Naive B cell (primary cell): ENCODE results near the gene INPP4A. TPM values are rescaled to one million over a fixed set of nuclear protein-coding genes. Genes with fewer than 3 reads are reported as not detected.

Source experiments
- ATAC-seq, 2 donors: fragments of 150-1000 bp; cut with Tn5 transposase; 2 replicates each; pipeline ENCODE4 v1.10.0; 2021; ENCODE audit warnings: low read depth in 2 of 2, mild to moderate bottlenecking in 2 of 2, moderate library complexity in 2 of 2
- DNase-seq: peaks from one replicate; pipeline ENCODE4 v3.0.0; 2022
- H3K27ac Mint-ChIP-seq, 6 donors: one replicate each; pipeline ENCODE4 v1.8.0; 2020 to 2022; ENCODE audit warnings: mild to moderate bottlenecking in 6 of 6, mixed read lengths in 6 of 6, moderate library complexity in 5 of 6, inconsistent platforms in 2 of 6
- H3K27me3 Mint-ChIP-seq, 3 donors: one replicate each; pipeline ENCODE4 v1.8.0; 2021 to 2022; ENCODE audit warnings: mixed read lengths in 3 of 3, mild to moderate bottlenecking in 1 of 3
- H3K36me3 Mint-ChIP-seq, 2 donors: one replicate each; pipeline ENCODE4 v1.8.0; 2020 to 2022; ENCODE audit warnings: mixed read lengths in 2 of 2, inconsistent platforms in 1 of 2, mild to moderate bottlenecking in 1 of 2
- H3K4me1 Mint-ChIP-seq, 3 donors: one replicate each; pipeline ENCODE4 v1.8.0; 2020 to 2022; ENCODE audit warnings: mixed read lengths in 3 of 3, inconsistent platforms in 1 of 3, mild to moderate bottlenecking in 1 of 3, moderate library complexity in 1 of 3
- H3K4me3 Mint-ChIP-seq, 8 donors: one replicate each; pipeline ENCODE4 v1.8.0; 2020 to 2022; ENCODE audit warnings: mild to moderate bottlenecking in 8 of 8, mixed read lengths in 8 of 8, moderate library complexity in 8 of 8, inconsistent platforms in 2 of 8
- H3K9me3 Mint-ChIP-seq, 7 donors: one replicate each; pipeline ENCODE4 v1.8.0; 2020 to 2022; ENCODE audit warnings: mixed read lengths in 7 of 7, mild to moderate bottlenecking in 5 of 7, inconsistent platforms in 2 of 7, moderate library complexity in 1 of 7
- polyA plus RNA-seq, 6 donors: library from polyadenylated mRNA; unstranded; fragments of 300-500 nt; fragmentation: Illumina TruSeq; gene quantifications; one replicate each; pipeline ENCODE4 v1.2.3, GENCODE V29; 2021; ENCODE audit warnings: low read depth in 6 of 6

The INPP4A gene
- polyA plus RNA-seq, 6 donors from 2014 or later = 1.8 to 4.3 (median 2.9) TPM

GRCh38 chr2:98445177-98445682, 572 bp downstream of the INPP4A start:
- peaks cover 0 to 8% (median 2%) of the 10 kb centered on the region in 7 donors for H3K9me3 Mint-ChIP-seq
- DNase-seq (no peak), ATAC-seq (peak; percentile 48 to 59)
- H3K36me3 Mint-ChIP-seq = no peaks in the 10 kb centered on the region
- peaks cover 0 to 7% (median 5%) of the 10 kb centered on the region in 3 donors for H3K27me3 Mint-ChIP-seq
- H3K4me1 Mint-ChIP-seq = peaks cover 11 to 18% (median 14%) of the 10 kb centered on the region in 3 donors
- H3K27ac Mint-ChIP-seq = peak overlapping the region; percentile 13 to 96 (median 82)
- H3K4me3 Mint-ChIP-seq = peak overlapping the region; percentile 88 to 99 (median 94)

DNA sequence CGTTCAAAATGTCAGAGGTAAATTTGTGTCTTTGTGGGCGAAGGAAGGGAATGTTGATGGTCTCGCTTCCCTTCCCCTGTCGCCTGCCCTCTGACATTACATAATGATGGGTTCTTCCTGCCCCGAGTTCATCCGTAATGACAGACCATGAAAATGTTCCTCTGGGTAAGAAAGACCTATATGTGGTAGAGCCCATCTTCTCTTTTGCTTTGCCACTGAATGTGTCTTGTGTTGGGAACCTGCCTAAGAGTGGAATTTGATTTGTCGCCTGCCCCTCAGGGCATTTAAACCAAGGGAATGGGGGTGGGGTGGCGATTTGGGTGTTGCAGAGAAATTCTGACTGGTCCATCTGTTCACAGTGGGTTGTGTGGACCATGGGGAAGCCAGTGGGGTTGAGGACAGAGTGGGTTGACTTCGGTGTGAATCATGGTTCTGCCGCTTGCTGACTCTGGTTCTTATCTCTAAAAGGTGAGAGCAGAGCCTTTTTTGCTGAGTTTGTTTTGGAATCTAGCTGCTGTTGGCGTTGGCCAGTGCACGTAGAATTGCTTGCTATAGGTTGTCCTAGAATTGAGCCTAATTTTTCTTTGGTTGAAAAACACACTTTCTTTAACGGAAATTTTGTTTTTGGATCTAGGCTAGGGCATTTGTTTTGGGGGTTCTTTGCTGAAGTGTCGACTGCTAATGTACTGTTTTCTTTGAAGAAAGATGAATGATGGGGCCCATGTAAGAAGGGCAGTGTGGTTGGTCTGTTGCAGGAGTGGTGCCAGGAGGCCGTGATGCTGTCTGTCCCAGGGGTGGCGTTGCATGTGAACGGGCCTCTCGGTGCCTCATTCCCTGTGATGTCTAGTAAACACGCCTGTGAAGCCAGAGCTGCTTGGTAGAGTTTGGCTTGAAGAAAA, 1.3 kb downstream of the INPP4A start:
- H3K4me1 Mint-ChIP-seq = peaks cover 11 to 18% (median 14%) of the 10 kb centered on the region in 3 donors
- DNase-seq = no peak
- peak overlapping the region; percentile 13 to 96 (median 82) for H3K27ac Mint-ChIP-seq
- H3K9me3 Mint-ChIP-seq = peaks cover 0 to under 1% (median 0%) of the 10 kb centered on the region in 7 donors
- no peaks in the 10 kb centered on the region for H3K36me3 Mint-ChIP-seq
- ATAC-seq = no peak
- H3K27me3 Mint-ChIP-seq = peaks cover 0 to 12% (median 0%) of the 10 kb centered on the region in 3 donors
- H3K4me3 Mint-ChIP-seq = peak overlapping the region; percentile 88 to 99 (median 94)

DNA sequence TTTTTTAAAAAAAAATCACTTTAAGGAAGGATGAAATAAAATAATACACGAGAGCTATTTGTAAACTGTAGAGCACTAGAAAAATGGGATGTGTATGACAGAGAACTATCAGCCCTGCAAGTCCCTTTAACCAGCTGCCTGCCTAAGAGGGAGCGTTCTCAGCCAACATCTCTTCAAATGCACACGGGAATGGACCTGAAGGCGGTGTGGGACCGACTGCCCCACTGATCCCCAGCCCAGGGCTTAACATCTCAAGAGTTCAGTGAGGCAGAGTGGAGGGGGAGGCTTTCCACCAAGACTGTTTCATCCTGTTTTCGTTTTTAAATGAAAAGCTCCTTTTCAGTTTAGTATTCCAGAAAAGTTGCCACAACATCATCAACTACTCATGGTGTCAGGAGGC, 2.2 kb downstream of the INPP4A start:
- Mint-ChIP-seq H3K36me3 (no peaks in the 10 kb centered on the region), H3K4me3 (peak overlapping the region in 1 of 8 donors; percentile 99), H3K27me3 (peaks cover 0 to 12% (median 0%) of the 10 kb centered on the region in 3 donors), H3K27ac (no peak overlapping the region), H3K4me1 (peaks cover 14 to 18% (median 15%) of the 10 kb centered on the region in 3 donors), H3K9me3 (no peaks in the 10 kb centered on the region)
- DNase-seq (no peak), ATAC-seq (no peak)

GRCh38 chr2:98448441-98449145, 3.9 kb downstream of the INPP4A start:
- Mint-ChIP-seq H3K36me3 (no peaks in the 10 kb centered on the region), H3K4me1 (peaks cover 26 to 31% (median 28%) of the 10 kb centered on the region in 3 donors), H3K4me3 (peak overlapping the region in 1 of 8 donors; percentile 4), H3K27ac (peak overlapping the region in 1 of 6 donors; percentile 30), H3K9me3 (no peaks in the 10 kb centered on the region), H3K27me3 (peaks cover 0 to 18% (median 5%) of the 10 kb centered on the region in 3 donors)
- DNase-seq (no peak), ATAC-seq (no peak)

GRCh38 chr2:98452396-98453027, 7.9 kb downstream of the INPP4A start:
- Mint-ChIP-seq H3K27me3 (peaks cover 0 to 18% (median 5%) of the 10 kb centered on the region in 3 donors), H3K9me3 (no peaks in the 10 kb centered on the region), H3K4me3 (peak overlapping the region in 1 of 8 donors; percentile 61), H3K27ac (peak overlapping the region in 2 of 6 donors; percentile 26 to 86), H3K4me1 (peaks cover 35 to 39% (median 37%) of the 10 kb centered on the region in 3 donors), H3K36me3 (no peaks in the 10 kb centered on the region)
- ATAC-seq (no peak), DNase-seq (no peak)

DNA sequence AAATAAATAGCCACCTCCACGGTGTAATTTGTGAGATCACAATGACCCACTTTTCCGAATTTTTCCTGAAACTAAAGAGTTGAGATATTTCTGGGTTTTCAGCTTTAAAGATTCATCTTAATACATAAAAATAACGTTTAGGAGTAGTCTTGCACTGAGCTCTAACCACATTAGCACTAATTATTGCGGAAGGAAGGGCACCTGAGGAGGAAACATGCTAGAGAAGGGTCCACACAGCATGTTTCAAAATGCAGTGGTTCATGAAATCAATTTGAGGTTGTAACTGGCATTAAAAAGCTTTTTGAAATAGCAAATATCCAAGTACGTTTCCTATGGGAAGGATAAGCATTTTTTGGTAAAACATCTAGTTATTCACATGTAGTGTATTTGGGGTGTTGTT, 8.4 kb downstream of the INPP4A start:
- Mint-ChIP-seq H3K4me3 (peak overlapping the region in 6 of 8 donors; percentile 11 to 61 (median 54)), H3K9me3 (no peaks in the 10 kb centered on the region), H3K27me3 (peaks cover 0 to 18% (median 5%) of the 10 kb centered on the region in 3 donors), H3K27ac (peak overlapping the region in 3 of 6 donors; percentile 48 to 86 (median 69)), H3K36me3 (no peaks in the 10 kb centered on the region), H3K4me1 (peaks cover 35 to 39% (median 37%) of the 10 kb centered on the region in 3 donors)
- DNase-seq = no peak
- ATAC-seq = peak in 1 of 2 donors; percentile 27

GRCh38 chr2:98453531-98453930, 8.9 kb downstream of the INPP4A start:
- ATAC-seq (no peak), DNase-seq (no peak)
- Mint-ChIP-seq H3K9me3 (no peaks in the 10 kb centered on the region), H3K27ac (peak overlapping the region in 3 of 6 donors; percentile 54 to 86 (median 69)), H3K4me3 (peak overlapping the region in 7 of 8 donors; percentile 11 to 61 (median 50)), H3K4me1 (peaks cover 39 to 40% (median 39%) of the 10 kb centered on the region in 3 donors), H3K36me3 (no peaks in the 10 kb centered on the region), H3K27me3 (peaks cover 0 to 18% (median 8%) of the 10 kb centered on the region in 3 donors)

DNA sequence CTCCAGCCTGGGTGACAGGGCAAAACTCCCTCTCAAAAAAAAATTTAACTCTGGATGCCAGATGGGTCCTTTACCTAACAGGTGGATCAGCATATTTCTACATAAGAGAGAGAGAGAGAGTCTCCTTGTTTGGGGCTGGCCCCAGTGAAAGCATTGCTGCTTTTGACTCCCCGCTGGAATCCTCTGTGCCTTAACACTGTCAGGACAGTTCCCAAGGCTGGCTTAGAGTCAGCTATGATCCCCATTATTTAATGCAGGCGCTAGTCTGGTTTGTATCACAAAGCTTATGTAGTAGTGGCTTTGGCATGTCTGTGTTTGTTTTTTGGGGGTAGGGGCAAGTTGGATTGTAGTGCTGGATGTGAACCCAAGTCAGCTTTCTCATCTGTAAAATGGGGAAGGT, 9.4 kb downstream of the INPP4A start:
- ATAC-seq = no peak
- peaks cover 40 to 46% (median 41%) of the 10 kb centered on the region in 3 donors for H3K4me1 Mint-ChIP-seq
- H3K27me3 Mint-ChIP-seq = peaks cover 0 to 15% (median 12%) of the 10 kb centered on the region in 3 donors
- DNase-seq = no peak
- no peaks in the 10 kb centered on the region for H3K36me3 Mint-ChIP-seq
- H3K9me3 Mint-ChIP-seq = no peaks in the 10 kb centered on the region
- peak overlapping the region in 3 of 6 donors; percentile 50 to 87 (median 86) for H3K27ac Mint-ChIP-seq
- H3K4me3 Mint-ChIP-seq = peak overlapping the region in 6 of 8 donors; percentile 19 to 86 (median 62)

- Mint-ChIP-seq H3K4me3 (peak overlapping the region in 6 of 8 donors; percentile 48 to 87 (median 77)), H3K4me1 (peaks cover 41 to 50% (median 44%) of the 10 kb centered on the region in 3 donors), H3K27me3 (peaks cover 0 to 12% (median 11%) of the 10 kb centered on the region in 3 donors), H3K9me3 (no peaks in the 10 kb centered on the region), H3K36me3 (no peaks in the 10 kb centered on the region), H3K27ac (peak overlapping the region in 5 of 6 donors; percentile 56 to 98 (median 87))
- peak in 1 of 2 donors; percentile 8 for ATAC-seq
- DNase-seq = no peak
Measured at GRCh38 chr2:98454500-98455235, 10.0 kb downstream of the INPP4A start.

DNA sequence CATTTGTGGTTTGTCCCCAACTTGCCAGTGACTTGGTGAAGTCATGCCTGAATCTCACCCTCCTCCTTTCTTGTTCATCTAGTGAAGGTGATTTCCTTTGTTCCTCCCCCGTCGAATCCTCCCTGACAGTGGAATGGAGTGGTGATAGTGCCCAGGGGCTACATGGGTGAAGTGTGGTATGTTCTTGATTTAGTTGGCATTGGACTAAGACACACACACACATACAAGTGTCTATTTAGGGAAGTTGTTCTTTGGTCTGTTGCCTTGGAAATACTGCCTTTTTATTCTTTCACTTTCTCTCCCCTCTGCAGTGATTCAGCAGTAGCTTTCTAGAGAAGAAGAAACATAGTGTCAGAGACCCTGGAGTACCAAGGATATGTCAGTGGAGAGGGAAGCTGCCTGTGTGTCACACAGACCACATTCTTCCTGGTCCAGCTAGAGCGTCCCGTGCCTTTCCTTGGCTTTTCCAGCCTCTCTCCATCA, 10.9 kb downstream of the INPP4A start:
- Mint-ChIP-seq H3K27ac (peak overlapping the region; percentile 56 to 98 (median 86)), H3K4me1 (peaks cover 49 to 59% (median 51%) of the 10 kb centered on the region in 3 donors), H3K4me3 (peak overlapping the region; percentile 5 to 87 (median 77)), H3K9me3 (no peaks in the 10 kb centered on the region), H3K36me3 (no peaks in the 10 kb centered on the region), H3K27me3 (peaks cover 0 to 12% (median 8%) of the 10 kb centered on the region in 3 donors)
- peak; percentile 72 for DNase-seq
- ATAC-seq = peak; percentile 92

GRCh38 chr2:98457045-98457696, 12.5 kb downstream of the INPP4A start:
- no peak for DNase-seq
- Mint-ChIP-seq H3K27me3 (peaks cover 0 to 12% (median 6%) of the 10 kb centered on the region in 3 donors), H3K9me3 (no peaks in the 10 kb centered on the region), H3K4me1 (peaks cover 59 to 75% (median 64%) of the 10 kb centered on the region in 3 donors), H3K4me3 (no peak overlapping the region), H3K27ac (peak overlapping the region in 3 of 6 donors; percentile 26 to 63 (median 53)), H3K36me3 (no peaks in the 10 kb centered on the region)
- no peak for ATAC-seq
